Activated CD4-positive, alpha-beta T cell treated with anti-CD3 and anti-CD28 coated beads, Interleukin-2, amount 50 U/mL, for 48 hours (primary cell): Measurements from ENCODE around the gene PER1.
"Not testable (repeated sequence)": the region's sequence is repeated elsewhere in the genome, so short reads cannot be mapped to it uniquely, and the experiment has no call there.

Experiments used
- DNase-seq, 2 experiments: peaks; one replicate each; pipeline ENCODE4 v3.0.0-alpha.2; 2020

PER1 gene

DNA sequence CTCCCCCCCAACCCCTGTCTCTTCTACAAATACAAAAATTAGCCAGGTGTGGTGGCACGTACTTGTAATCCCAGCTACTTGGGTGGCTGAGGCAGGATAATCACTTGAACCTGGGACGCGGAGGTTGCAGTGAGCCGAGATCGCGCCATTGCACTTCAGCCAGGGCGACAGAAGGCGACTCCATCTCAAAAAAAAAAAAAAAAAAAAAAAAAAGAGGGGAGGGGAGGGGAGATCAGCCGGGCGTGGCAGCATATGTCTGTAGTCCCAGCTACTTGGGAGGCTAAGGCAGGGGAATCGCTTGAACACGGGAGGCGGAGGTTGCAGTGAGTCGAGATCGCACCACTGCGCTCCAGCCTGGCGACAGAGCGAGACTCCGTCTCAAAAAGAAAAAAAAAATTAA lies 18.0 kb upstream of the PER1 start:
- DNase-seq, result not testable (repeated sequence)

DNA sequence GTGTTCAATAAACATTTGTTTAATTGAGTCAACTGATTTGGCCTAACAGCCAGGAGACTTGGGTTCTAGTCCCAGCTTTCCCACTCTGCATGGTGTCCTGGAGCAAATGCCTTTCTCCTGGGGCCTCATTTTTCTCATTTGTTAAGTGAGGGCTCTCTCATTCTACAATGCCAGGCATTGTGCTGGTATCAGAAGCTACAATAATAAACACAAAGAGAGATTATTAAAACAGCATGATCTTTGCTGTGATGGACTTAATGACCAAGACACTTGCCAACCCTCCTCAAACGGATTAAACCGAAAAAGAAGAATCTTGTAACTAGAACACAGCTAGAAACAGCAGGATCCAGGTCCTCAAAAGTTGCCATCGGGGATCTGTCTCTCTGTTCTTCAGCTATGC lies 15.3 kb upstream of the PER1 start:
- no peak for DNase-seq

DNA sequence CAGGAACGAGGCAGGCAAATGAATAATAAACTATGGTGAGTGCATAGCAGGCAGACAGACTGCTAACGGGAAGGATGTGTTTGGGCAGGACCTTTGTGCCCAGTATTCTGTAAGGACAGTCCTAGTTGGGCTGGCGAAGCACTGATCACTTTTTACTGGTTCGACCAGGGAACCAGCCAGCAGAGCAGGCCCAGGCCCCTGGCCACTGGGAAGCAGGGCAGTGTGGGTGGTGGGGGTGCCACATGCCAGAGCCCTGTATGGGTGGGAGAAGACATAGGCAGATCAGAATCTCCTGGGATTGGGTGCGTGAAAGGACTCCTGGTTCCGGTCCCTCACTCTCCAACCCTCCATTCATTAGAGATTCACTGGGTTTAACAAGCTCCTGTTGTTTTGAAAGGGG lies 14.5 kb upstream of the PER1 start:
- DNase-seq, result no peak

DNA sequence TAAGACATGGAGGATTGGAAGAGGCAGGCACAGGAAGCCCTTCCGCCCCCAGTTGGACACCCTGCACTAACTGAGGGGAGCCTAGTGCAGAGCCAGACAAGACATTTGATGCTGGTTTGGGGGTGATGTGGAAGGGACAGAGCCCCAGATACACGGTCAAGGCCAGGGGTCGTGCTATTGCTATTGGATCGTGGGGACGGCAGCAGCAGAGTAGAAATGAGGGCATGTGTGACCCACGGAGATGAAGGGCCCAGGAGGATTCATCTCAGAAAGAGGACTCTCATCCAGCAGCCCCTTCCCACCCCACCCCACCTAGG lies 12.6 kb upstream of the PER1 start:
- no peak for DNase-seq

DNA sequence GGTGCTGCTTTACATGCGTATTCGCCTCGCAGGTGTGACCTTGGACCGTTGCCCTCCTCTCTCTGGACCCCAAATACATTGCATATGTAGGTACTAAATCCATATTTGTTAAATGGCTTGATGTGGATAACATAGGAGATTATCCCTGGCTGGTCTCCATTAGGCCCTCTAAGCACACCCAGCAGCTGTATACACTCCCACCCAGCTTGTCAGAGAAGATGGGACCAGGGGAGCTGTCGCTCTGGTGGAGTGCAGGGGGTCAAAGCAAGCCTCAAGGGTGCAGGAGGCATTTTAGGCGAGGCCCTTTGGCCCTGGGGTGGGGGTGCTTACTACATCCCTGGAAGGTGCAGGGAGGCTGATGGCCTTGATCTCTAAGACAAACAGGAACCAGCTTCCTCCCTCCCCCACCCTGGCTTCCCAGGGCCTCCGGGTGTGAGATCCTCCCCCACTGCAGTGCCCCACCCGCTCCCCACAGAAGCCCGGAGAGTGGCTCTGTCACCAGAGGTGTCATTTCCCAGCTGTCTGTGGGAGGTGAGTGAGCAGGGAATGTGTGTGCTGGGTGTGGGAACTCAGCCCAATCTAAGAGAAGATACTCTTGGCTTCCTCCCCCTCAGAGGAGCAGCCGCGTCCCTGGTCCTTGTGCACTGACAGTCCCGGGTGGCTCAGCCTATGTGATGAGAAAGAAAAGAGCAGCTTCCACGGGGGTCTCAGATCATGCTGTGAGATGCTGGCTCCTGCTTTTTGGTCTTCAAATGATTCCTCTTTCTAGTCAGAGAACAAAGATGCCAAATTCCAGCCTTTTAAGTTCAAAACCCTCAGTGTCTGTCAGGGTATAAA lies 12.0 kb upstream of the PER1 start:
- peak; percentile 84 to 90 for DNase-seq

DNA sequence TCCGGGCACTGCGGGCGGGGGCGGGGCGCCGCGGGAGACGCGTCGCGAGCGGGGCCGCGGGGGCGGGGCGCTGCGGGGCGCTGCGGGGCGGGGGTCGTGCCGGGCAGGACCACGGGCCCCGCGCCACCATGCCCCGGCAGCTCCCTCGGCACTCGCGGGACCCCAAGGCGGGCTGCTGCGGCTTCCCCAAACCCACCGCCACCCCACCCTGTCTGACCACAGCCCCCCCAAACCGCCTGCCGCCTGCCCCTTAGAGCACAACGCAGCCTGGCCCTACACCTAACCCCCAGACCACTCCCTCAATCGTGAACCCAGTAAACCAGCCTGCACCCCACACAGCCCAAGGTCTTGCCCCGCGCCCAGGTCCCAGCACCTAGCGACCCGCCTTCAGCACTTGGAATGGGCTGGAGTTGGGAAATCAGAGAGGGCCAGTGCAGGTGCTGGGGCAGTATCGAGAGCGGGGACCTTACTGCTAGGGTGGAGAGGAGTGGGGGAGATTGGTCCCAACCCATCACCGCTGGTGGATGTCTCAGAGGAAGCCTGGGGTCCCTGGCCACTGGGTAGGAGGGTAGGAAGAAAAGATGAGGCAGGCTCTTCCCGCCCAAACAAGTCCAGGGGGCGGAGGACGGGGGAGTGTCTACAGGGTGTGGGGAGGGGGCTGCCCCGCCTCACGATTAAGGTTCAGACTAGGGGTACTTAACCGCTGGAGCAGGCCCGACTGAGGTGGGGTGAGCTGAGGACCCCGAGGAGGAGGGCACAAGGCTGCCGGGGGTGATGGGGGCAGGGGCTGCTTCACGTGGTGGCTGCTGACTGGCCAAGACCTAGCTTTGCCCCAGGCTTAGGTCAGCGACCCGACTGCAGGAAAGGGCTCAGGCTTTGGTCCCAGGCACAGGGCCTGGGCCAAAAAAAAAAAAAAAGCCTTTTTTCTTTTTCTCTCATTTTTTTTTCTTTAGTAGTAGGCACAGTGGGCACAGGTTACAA lies 11.1 kb upstream of the PER1 start:
- peak; percentile 34 to 51 for DNase-seq

DNA sequence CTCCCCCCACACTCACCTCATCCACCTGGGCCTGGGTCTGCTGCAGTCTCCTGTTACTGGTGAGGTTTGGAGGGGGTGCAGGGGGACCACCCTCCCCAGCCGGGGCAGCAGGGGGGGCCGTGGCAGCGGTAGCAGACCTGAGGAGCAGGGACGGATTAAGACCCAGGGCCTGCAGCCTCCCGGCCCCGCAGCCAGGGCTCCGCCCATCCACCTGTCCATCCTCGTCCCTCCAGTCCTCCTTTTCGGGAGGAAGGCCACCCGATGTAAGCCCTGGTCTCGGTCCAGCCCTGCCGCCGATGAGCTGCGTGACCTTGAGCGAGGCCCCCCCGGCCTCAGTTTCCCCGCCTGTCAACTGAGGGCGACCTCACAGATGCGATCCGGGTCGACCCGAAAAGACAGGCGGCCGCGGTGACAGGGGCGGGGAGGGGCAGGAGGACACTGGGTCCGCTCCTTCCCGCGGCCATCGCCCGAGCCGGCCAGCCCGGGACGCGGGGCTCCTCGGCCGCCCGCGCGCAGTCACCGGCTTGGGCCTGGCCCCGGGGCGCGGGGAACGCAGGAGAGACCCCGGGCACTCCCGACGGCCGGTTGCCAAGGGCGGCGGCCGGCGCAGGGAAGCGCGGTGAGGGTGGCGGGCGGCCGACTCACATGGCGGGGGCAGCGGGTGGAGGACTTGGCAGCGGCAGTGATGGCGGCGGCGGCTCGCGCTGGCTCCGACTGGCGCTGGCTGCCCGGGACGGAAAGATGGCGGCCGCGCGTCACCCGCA lies 10.2 kb upstream of the PER1 start, which contains the start of gene VAMP2:
VAMP2 (minus strand) TSS at position 716 of the 764 bp plus-strand sequence; CDS start at position 647, 69 bp downstream.
- DNase-seq, result peak; percentile 77

DNA sequence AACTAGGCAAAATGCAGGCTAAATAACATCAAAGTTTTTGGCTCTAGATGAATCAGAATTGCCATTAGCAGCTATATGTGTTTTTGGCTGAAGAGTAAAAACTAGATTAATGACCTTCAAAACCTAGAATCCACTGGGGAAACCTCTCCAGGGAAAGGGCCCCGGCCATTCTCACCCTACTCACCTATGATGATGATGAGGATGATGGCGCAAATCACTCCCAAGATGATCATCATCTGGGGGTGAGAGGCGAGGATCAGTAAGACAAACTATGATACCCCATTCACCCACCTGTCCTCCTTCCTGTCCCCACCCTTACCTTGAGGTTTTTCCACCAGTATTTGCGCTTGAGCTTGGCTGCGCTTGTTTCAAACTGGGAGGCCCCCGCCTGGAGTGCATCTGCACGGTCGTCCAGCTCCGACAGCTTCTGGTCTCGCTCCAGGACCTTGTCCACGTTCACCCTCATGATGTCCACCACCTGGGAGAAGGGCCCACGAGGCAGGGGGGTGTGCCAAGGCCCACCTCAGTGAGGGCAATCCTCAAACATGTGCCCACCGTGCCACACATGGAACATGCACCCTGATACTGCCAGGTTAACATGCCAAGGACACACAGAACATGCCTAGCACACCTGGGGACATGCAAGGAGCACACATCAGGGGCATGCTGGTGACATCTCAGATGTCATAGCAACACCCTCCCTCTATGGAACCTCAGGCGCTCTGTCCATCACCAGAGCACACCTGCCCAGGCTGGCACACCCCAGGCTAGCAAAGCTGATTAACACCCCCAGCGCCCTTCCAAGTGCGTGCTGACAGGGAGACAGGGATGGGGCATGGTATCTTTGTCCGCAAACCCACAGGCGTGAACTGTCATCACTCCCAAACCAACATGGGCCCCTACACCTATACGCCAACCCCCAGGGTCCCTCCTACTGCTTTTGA lies 9.4 kb upstream of the PER1 start:
- DNase-seq, result no peak

DNA sequence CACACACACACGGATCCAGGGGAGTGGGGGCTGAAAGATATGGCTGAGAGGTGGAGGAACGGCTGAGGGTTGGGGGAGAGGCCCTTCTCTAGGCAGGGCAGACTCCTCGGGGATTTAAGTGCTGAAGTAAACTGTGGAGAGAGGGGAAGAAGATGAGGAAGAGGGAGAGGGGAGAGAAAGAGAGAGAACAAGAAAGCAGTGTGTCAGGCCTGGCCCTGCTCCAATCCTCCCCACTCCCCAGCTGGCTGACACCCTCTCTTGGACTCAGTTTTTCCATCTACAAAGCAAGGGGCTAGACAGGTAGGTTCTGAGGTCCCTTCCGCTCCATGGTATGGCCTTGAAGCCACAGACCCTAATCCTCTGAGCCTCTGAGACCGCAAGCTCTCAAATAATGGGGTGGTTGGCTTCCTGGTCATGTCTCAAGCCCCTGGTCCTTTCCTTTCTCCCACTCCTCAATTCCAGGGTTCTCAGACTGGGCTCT lies 8.6 kb upstream of the PER1 start:
- no peak for DNase-seq

DNA sequence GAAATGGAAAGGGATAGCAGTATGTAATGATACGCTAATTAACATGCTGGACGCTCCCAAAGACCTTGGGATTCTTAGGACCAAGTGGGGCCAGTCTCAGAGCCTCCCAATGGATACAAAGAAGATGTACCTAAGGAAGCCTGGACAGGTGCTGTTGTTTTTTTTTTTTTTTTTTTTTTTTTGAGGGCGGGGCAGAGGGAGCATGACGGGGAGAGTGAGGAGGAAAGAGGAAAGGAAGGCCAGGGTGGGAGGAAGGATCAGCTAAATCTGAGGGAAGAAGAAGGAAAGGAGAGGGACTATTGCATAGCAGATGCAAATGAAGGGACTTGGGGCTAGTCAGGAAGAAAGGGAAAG lies 8.0 kb upstream of the PER1 start:
- no peak for DNase-seq

DNA sequence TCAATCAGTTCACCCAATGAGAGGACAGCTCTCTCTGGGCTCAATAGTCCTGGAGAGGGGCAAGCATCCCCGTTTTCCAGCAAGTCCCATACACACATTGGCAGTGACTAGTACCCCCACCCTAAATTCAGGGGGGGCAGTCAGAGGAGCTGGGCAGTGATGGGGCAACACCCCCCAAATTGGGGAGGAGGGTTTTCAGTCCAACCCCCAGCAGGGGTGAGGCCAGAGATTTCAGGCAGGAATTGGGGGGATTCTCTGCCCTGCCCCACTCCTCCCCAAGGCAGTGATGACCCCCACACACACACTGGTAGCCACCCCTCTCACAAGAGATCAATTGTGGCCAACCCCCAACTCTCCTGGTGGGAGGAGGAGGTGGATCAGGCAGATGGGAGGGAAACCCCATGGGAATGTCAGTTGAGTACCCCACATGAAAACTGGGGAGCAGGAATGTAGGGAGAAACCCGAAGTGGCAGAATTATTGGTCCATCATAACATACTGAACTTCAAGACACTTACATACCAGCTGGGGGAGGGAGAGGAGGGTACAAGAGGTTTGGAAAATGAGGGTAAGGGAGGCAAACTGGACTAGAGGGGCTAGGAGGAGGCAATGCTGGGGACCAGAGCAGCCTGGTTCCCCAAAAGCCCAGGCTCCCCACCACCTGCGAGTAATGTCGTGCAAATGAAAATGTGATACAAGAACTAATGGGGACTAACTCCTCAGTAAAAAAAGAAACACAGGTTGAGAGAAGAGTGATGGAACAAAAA lies 7.4 kb upstream of the PER1 start:
- no peak for DNase-seq

DNA sequence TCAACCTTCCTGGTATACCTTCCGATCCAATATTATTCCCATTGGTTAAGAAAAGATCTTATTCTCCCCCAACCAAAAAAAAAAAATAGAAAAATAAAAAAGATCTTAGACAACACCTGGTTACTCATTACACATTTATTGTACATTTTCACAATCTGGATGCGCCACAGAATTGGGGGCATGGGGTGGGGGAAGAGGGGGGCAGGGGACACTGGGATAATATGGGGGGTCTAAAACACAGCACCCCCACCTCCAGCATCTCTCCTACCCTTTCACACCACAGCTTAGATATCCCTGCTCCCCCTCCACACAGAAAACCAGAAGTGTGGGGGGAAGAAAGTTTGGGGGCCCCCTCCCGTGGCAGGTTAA lies 6.8 kb upstream of the PER1 start:
- DNase-seq, result no peak

DNA sequence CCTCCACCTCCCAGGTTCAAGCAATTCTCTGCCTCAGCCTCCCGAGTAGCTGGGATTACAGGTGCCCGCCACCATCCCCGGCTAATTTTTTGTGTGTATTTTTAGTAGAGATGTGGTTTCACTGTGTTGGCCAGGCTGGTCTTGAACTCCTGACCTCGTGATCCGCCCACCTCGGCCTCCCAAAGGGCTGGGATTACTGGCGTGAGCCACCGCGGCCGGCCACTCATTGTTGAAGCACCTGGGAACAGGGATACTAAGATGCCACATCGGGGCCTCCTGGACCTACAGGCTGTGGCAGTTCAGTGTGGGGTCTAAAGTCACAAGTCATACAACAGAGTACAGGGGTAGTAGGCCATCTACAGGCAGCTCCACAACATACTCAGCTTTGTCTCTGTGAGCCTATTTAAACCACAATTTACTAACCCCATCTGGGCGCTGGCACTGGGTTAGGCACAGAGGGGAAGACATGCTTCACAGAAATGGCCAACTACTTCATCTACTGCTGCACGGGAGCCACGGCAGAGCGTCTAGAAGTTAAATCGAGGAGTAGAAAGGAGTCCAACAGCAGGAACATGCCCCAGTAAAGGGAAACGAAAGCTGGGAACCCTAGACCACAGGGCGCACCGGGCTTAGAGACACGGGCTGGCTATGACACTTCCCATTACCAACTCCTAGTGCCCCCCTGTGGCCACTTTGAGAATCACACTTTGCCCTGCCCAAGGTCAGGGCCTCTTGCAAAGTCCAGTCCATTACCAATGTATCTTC lies 6.2 kb upstream of the PER1 start:
- DNase-seq, result peak; percentile 95 to 96

DNA sequence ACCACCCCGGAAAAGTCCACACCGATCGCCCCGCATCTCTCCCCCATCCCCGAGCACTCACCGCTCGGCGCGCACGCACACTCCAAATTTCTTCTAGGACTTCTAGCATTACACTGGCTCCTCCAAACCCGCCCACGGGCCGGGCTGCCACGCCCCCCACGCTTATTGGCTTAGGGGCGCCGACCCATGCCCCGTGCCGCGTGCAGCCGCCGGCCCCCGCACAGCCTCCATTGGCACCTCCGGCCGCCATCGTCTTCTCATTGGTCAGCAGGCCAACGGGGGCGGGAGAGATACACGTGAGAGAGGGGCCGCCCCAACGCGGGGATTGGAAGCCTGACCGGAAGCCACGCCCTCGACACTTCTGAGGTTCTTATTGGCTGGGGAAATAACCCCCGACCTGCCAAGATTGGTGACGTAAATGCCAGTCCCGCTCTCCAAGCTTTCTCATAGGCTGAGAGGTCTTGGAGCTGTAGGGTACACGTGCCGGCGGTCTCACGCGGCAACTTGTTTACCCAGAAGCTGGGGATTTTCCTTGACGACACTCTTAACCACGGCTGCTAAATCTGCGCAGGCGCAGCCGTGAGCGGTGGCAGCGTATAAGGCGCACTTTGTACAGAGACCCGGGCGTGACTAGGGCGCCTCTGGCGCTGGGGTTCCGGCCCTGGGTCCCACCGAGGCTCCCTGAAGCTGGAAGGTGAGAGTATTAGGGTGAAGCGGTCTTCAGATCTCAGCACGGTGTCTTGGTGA lies 4.2 kb upstream of the PER1 start:
- DNase-seq, result peak; percentile 100

DNA sequence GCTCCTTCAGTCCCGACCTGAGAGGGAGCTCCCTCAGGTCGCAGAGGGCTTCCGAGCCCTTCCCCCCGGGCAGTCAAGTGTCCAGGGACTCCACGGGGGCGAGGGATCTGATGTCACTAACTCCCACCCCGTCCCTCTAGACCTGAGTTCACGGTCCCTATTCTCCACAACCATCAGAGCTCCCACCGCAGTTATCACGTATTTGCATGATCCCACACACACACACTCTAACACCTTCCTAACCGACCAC lies 3.7 kb upstream of the PER1 start:
- DNase-seq, result no peak

DNA sequence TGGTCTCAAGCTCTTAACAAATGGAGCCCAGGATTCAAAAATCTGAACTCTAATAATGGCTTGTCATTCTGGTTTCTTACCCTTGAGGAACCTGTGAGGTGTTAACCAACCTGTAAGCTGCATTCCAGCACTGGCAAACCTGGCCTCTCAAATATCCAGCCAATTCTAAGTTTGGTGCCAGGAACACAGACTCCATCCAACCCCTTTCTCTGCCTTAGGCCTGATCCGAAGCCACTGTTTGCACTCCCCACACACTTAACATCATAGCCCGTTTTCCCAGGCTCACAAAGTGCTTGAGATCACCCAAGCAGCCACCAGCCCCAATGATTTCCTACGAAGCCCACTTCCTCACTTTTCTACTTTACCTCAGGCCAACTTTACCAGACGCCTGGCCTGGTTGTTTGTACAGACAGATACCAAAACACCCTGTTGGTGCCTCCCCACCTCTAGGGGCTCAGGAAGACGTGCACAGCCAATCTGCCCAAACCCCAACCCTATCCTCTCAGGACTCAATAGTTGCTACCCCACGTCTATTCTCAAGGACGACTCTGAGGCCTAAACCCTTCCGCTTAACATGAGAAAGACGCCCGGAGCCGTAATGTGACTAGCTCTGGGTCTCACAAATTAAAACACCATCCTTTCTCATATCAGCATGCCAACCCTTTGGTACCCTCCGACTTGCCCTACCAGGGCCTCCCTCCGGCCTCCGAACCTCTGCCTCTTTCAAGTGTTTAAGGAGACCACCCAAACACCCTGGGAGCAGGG lies 3.2 kb upstream of the PER1 start:
- DNase-seq, result no peak

DNA sequence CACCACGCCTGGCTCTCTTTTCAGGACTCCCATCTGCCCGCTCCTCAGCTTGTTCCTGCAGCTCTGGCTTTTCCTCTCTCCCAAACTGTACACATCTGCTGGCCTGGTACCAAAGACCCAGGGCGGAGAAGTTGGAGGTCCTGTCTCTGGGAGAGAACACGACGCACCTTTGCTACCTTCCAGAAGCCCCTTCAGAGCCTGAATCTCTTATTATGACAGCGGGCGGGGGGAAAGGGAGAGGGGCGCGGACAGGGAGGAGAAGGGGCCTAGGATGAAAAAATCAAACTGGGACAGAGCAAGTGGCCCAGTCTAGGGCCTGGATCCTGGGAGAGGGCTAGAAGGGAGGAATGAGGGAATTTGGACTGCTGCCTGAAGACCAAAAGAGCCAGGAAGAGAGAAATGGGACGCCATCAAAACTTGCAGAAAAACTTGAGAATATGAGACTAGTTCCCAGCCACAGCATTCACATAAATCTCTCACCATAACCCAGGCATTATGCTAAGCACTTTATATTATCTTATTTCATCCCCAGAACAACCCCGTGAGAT lies 2.5 kb upstream of the PER1 start:
- DNase-seq, result no peak

DNA sequence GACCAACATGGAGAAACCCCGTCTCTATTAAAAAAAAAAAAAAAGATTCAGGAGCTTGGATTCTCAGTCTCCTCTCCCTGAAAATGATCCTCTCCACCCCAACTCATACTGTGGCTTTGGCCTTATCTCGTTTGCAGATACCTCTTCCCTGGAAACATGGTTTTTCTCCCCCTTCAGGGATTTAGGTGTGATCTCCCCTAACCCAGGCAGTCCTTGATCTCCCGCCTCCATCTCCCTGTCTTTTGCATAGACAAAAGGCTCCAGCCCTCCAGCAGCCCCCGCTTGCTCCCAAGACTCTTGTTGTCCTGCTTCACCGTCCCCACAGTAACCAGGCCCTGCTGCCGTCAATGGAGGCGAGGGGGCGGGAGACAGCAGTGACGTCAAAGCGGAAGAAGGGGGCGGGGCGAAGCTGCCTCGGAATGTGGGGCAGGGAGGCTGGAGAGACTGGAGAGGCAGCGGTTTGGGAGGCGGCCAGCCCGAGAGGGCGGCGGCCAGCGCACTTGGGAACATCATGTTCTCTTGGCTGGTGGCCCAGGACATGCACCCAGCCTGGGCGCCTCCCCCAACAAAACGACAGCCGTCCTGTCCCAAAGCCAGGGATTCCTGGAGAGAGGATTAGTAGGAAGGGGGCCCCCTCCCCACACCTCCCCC lies 1.9 kb upstream of the PER1 start:
- DNase-seq, result peak; percentile 96 to 97
